HepG2 (cell line): Measurements from ENCODE around the gene NRP1. TPM values are rescaled to one million over a fixed set of nuclear protein-coding genes. Genes with fewer than 3 reads are reported as not detected.

Experiments used
- ATAC-seq: fragments of 200-7000 bp; cut with Tn5 transposase; 3 replicates; pipeline ENCODE4 v1.9.1; 2020; ENCODE audit warnings: mild to moderate bottlenecking, moderate library complexity
- BruUV-seq: library from RNA; stranded (reverse); fragments of 400-500 nt; replicated peaks from 2 replicates; lab custom pipeline; 2021; lab: Mats Ljungman, UMichigan
- CTCF ChIA-PET: fragments of 300-600 bp; formaldehyde crosslinking; extraction: SDS; loops from one replicate; lab custom pipeline; 2021; ENCODE audit warnings: low total read pairs, inconsistent platforms, low intra/inter-chr PET ratio; lab: Yijun Ruan, JAX
- POLR2A ChIA-PET: fragments of 350-600 bp; sonication (Branson Sonifier 250); formaldehyde crosslinking; loops from one replicate; lab custom pipeline; 2020; ENCODE audit warnings: antibody characterized with exemption, inconsistent platforms; lab: Yijun Ruan, JAX
- DNase-seq: peaks from one replicate; pipeline ENCODE4 v3.0.0-alpha.2; 2015; ENCODE audit warnings: low spot score
- FAIRE-seq: peaks from 3 replicates; lab custom pipeline; 2011; peaks lifted over from hg19 to GRCh38; lab: Jason Lieb, UNC
- H2AFZ ChIP-seq: one replicate; pipeline ENCODE4 v1.6.1; 2011; ENCODE audit warnings: low read length, inconsistent platforms
- H3K27ac ChIP-seq: fragments of 300-600 bp; 3 replicates; pipeline ENCODE4 v1.8.0; 2011; ENCODE audit warnings: mixed run types, mild to moderate bottlenecking, mixed read lengths, low read length, inconsistent platforms; ENCODE audit not compliant: insufficient read depth; ENCODE audit errors: extremely low read length
- H3K27me3 ChIP-seq, 2 experiments: fragments of 200-600 bp in 1 of 2; 2 replicates in 1 of 2; 3 replicates in 1 of 2; pipeline versions ENCODE4 v1.6.0 to v1.8.0; 2011; ENCODE audit warnings: low read length in 2 of 2, mild to moderate bottlenecking in 2 of 2, moderate library complexity in 2 of 2, inconsistent platforms in 1 of 2; ENCODE audit not compliant: insufficient read depth in 2 of 2, control insufficient read depth in 1 of 2
- H3K36me3 ChIP-seq, 2 experiments: fragments of 200-600 bp in 1 of 2; replicated peaks in 1 of 2; 2 replicates in 1 of 2; 3 replicates in 1 of 2; pipeline versions ENCODE4 v1.5.1 to v1.8.0; 2011; ENCODE audit warnings: low read length in 2 of 2, inconsistent platforms in 1 of 2; ENCODE audit not compliant: insufficient read depth in 2 of 2, control insufficient read depth in 1 of 2
- H3K4me1 ChIP-seq: 2 replicates; pipeline ENCODE4 v1.5.1; 2012; ENCODE audit warnings: low read length, inconsistent platforms; ENCODE audit not compliant: insufficient read depth
- H3K4me2 ChIP-seq: 2 replicates; pipeline ENCODE4 v1.6.0; 2011; ENCODE audit warnings: low read depth, low read length, inconsistent platforms
- H3K4me3 ChIP-seq, 3 experiments: fragments of 200-600 bp in 1 of 3; sonication (generic), shearing (Covaris generic) in 1 of 3; replicated peaks in 1 of 3; 2 replicates each; pipeline ENCODE4 v1.5.1; 2011 to 2016; ENCODE audit warnings: low read length in 3 of 3, inconsistent platforms in 2 of 3, low read depth in 2 of 3, mild to moderate bottlenecking in 2 of 3, control low read depth in 1 of 3, mixed read lengths in 1 of 3; ENCODE audit not compliant: insufficient read depth in 1 of 3
- H3K79me2 ChIP-seq: one replicate; pipeline ENCODE4 v1.6.1; 2011; ENCODE audit warnings: low read length, inconsistent platforms; ENCODE audit not compliant: insufficient read depth
- H3K9ac ChIP-seq: 2 replicates; pipeline ENCODE4 v1.6.0; 2011; ENCODE audit warnings: mild to moderate bottlenecking, low read depth, low read length, inconsistent platforms; ENCODE audit not compliant: insufficient read depth
- H3K9me3 ChIP-seq: 2 replicates; pipeline ENCODE4 v1.5.1; 2012; ENCODE audit warnings: mild to moderate bottlenecking, low read length
- H4K20me1 ChIP-seq: 2 replicates; pipeline ENCODE4 v1.6.0; 2011; ENCODE audit warnings: inconsistent platforms, mild to moderate bottlenecking, low read length, moderate library complexity; ENCODE audit not compliant: insufficient read depth
- FOSL2 ChIP-seq: sonication (generic); formaldehyde crosslinking; IDR thresholded peaks from 2 replicates; pipeline ENCODE4 v1.4.0; 2020; ENCODE audit warnings: missing genetic modification reagents
- KDM3A ChIP-seq: IDR thresholded peaks from 2 replicates; pipeline ENCODE4 v1.6.1; 2018; ENCODE audit warnings: low read depth, missing compliant biosample characterization
- MATR3 ChIP-seq: sonication (generic); formaldehyde crosslinking; IDR thresholded peaks from 2 replicates; pipeline ENCODE4 v1.4.0; 2020; ENCODE audit warnings: missing genetic modification reagents
- NFE2 ChIP-seq: sonication (generic); formaldehyde crosslinking; IDR thresholded peaks from 2 replicates; pipeline ENCODE4 v1.4.0; 2020; ENCODE audit warnings: missing genetic modification reagents
- POGZ ChIP-seq: sonication (generic); formaldehyde crosslinking; IDR thresholded peaks from 2 replicates; pipeline ENCODE4 v1.4.0; 2020; ENCODE audit warnings: mild to moderate bottlenecking, missing genetic modification reagents
- SRSF1 ChIP-seq: fragments of 200-400 bp; formaldehyde crosslinking; optimal IDR thresholded peaks from 2 replicates; pipeline ENCODE3; 2017; ENCODE audit warnings: mild to moderate bottlenecking, low read depth, low read length, moderate library complexity
- ZNF17 ChIP-seq: sonication (generic); formaldehyde crosslinking; IDR thresholded peaks from 2 replicates; pipeline ENCODE4 v1.5.0; 2020; ENCODE audit warnings: mild to moderate bottlenecking, missing genetic modification reagents
- ZNF44 ChIP-seq: sonication (generic); formaldehyde crosslinking; IDR thresholded peaks from 2 replicates; pipeline ENCODE4 v1.5.1; 2020; ENCODE audit warnings: mild to moderate bottlenecking, missing genetic modification reagents
- ZNF567 ChIP-seq: sonication (generic); formaldehyde crosslinking; IDR thresholded peaks from 2 replicates; pipeline ENCODE4 v1.8.1; 2023; ENCODE audit warnings: mild to moderate bottlenecking, missing genetic modification reagents, borderline replicate concordance
- ZNF720 ChIP-seq: sonication (generic); formaldehyde crosslinking; IDR thresholded peaks from 2 replicates; pipeline ENCODE4 v1.4.0; 2020; ENCODE audit warnings: missing genetic modification reagents
- ZZZ3 ChIP-seq: sonication (generic); formaldehyde crosslinking; IDR thresholded peaks from 2 replicates; pipeline ENCODE4 v1.4.0; 2020; ENCODE audit warnings: missing genetic modification reagents, mild to moderate bottlenecking, borderline replicate concordance
- WGBS: methylation state at CpG from one replicate; pipeline ENCODE4 v1.1.6; 2017; ENCODE audit warnings: low lambda C conversion rate; 5-methylcytosine and 5-hydroxymethylcytosine counted together
- in situ Hi-C: cut with HindIII; loops from 2 replicates; pipeline ENCODE4 v1.10.0; 2017; ENCODE audit warnings: low pct_unique_long_range_greater_than_20kb; ENCODE audit not compliant: extremely low pct_ligation_motif_present
- intact Hi-C: fragments of 100-400 bp; cut with micrococcal nuclease; formaldehyde crosslinking; loops from one replicate; pipeline ENCODE4 v1.10.0; 2022; ENCODE audit not compliant: unreplicated experiment
- polyA plus RNA-seq, 8 experiments: library from polyadenylated mRNA; depleted of rRNA in 3 of 8; stranded (reverse) in 7 of 8; unstranded in 1 of 8; fragments of >200 nt; fragmentation: Illumina TruSeq in 4 of 8; extraction: Trizol in 4 of 8; gene quantifications; 2 replicates each; pipeline versions ENCODE4 v1.2.1 to v1.2.3, GENCODE V29; 2011 to 2016; ENCODE audit warnings: low read depth in 4 of 8, missing spikeins in 1 of 8, mixed read lengths in 1 of 8; ENCODE audit not compliant: insufficient read depth in 1 of 8
- total RNA-seq, 5 experiments: library from RNA; depleted of rRNA; stranded (reverse); fragments of >200 nt; fragmentation: Illumina TruSeq; extraction: Trizol; gene quantifications; 2 replicates each; pipeline ENCODE4 v1.2.3, GENCODE V29; 2016; ENCODE audit warnings: low read depth in 1 of 5

Gene NRP1
- total and polyA plus RNA-seq, 2 of the 13 experiments (the other 11 are each of a cell fraction or from before 2014, with no cell fraction given), result 5.3 to 5.8 TPM

- no peak for ATAC-seq
- Histone ChIP-seq H3K9me3 (no peaks in the 10 kb centered on the region), H2AFZ (no peak overlapping the region), H3K79me2 (no peaks in the 10 kb centered on the region), H3K4me3 (no peak overlapping the region), H3K27me3 (peaks cover 0 to 7% of the 10 kb centered on the region in 2 experiments; a peak in 3 of 5 replicates), H3K9ac (no peak overlapping the region), H3K4me2 (no peak overlapping the region), H3K27ac (no peak overlapping the region), H3K36me3 (no peaks in the 10 kb centered on the region), H3K4me1 (peaks cover 9% of the 10 kb centered on the region; the same call in 1 of the 2 replicates), H4K20me1 (no peaks in the 10 kb centered on the region)
- intact Hi-C loops (no loop called here), in situ Hi-C loops (no loop called here)
- ChIA-PET CTCF (no interaction called here), POLR2A (interaction anchor here (0.6 kb wide), 1 partner anchor 115 kb away, joined by 3 read pairs; no protein-coding TSS in a partner anchor)
- FAIRE-seq, result no peak
- TF ChIP-seq NFE2 (CRISPR knock-in tag) (no peak), SRSF1 (no peak), ZZZ3 (CRISPR knock-in tag) (no peak), ZNF44 (CRISPR knock-in tag) (no peak), ZNF17 (CRISPR knock-in tag) (no peak)
- no peak for DNase-seq
- BruUV-seq, result no TSS peak
- 28% methylated on average over 3 of the region's 3 CpGs for WGBS
Measured at GRCh38 chr10:33136271-33136670, 198.2 kb downstream of the NRP1 start.

- Histone ChIP-seq H4K20me1 (no peaks in the 10 kb centered on the region), H3K4me2 (no peak overlapping the region), H2AFZ (no peak overlapping the region), H3K36me3 (no peaks in the 10 kb centered on the region), H3K9me3 (no peaks in the 10 kb centered on the region), H3K27me3 (peaks cover 0 to 7% of the 10 kb centered on the region in 2 experiments; a peak in 3 of 5 replicates), H3K4me3 (no peak overlapping the region), H3K79me2 (no peaks in the 10 kb centered on the region), H3K4me1 (peaks cover 9% of the 10 kb centered on the region), H3K27ac (no peak overlapping the region), H3K9ac (no peak overlapping the region)
- TF ChIP-seq POGZ (CRISPR knock-in tag) (no peak), ZNF720 (CRISPR knock-in tag) (no peak), ZNF567 (no peak), KDM3A (CRISPR knock-in tag) (no peak), MATR3 (CRISPR knock-in tag) (no peak), FOSL2 (peak; percentile 91)
- POLR2A ChIA-PET, result no interaction called here
- ATAC-seq, result no peak; the same call in 2 of the 3 replicates
- FAIRE-seq, result no peak
- in situ Hi-C loops, result no loop called here
- 27% methylated on average over 5 of the region's 11 CpGs for WGBS
- CTCF ChIA-PET, result no interaction called here
- BruUV-seq, result no TSS peak
- intact Hi-C loops, result no loop called here
- DNase-seq, result peak; percentile 42
Measured at GRCh38 chr10:33134011-33134751, 200.3 kb downstream of the NRP1 start.
